OCI-LY7 (cell line): ENCODE data around the gene MSH2. TPM values are rescaled to one million over a fixed set of nuclear protein-coding genes. Genes with fewer than 3 reads are reported as not detected.
"Not testable (repeated sequence)": the region's sequence is repeated elsewhere in the genome, so short reads cannot be mapped to it uniquely, and the experiment has no call there.

ENCODE experiments used
- BruUV-seq: library from RNA; stranded (reverse); fragments of 400-500 nt; replicated peaks from 2 replicates; lab custom pipeline; 2021; lab: Mats Ljungman, UMichigan
- CTCF ChIA-PET: fragments of 300-600 bp; sonication (Branson Sonifier 250); formaldehyde crosslinking; loops from one replicate; lab custom pipeline; 2022; ENCODE audit warnings: antibody characterized with exemption; ENCODE audit not compliant: unreplicated experiment; lab: Charles Lee
- POLR2A ChIA-PET: fragments of 300-600 bp; sonication (Branson Sonifier 250); formaldehyde crosslinking; loops from one replicate; lab custom pipeline; 2022; ENCODE audit warnings: antibody characterized with exemption; lab: Charles Lee
- DNase-seq: peaks from one replicate; pipeline ENCODE4 v3.0.0-alpha.2; 2015; ENCODE audit warnings: low spot score
- H2AFZ ChIP-seq: fragments of 200-600 bp; sonication (generic), shearing (Covaris generic); 2 replicates; pipeline ENCODE4 v1.6.1; 2014; ENCODE audit warnings: mild to moderate bottlenecking, antibody characterized with exemption, low read length, moderate library complexity
- H3K27ac ChIP-seq: fragments of 200-600 bp; sonication (generic); 2 replicates; pipeline ENCODE4 v1.5.1; 2014; ENCODE audit warnings: mixed run types, low read depth, mild to moderate bottlenecking, moderate library complexity, low read length, inconsistent platforms; ENCODE audit not compliant: poor library complexity, severe bottlenecking
- H3K36me3 ChIP-seq: fragments of 200-600 bp; sonication (generic); 2 replicates; pipeline ENCODE4 v1.6.1; 2014; ENCODE audit warnings: mild to moderate bottlenecking, antibody characterized with exemption, low read length, moderate library complexity, mixed read lengths; ENCODE audit not compliant: insufficient read depth
- H3K4me1 ChIP-seq: fragments of 200-600 bp; sonication (generic); 2 replicates; pipeline ENCODE4 v1.5.1; 2014; ENCODE audit warnings: mild to moderate bottlenecking, low read length; ENCODE audit not compliant: insufficient read depth, poor library complexity, severe bottlenecking
- H3K4me2 ChIP-seq: fragments of 200-600 bp; sonication (generic); 2 replicates; pipeline ENCODE4 v1.6.1; 2014; ENCODE audit warnings: mild to moderate bottlenecking, low read length
- H3K4me3 ChIP-seq: fragments of 200-600 bp; sonication (generic); 2 replicates; pipeline ENCODE4 v1.5.1; 2014; ENCODE audit warnings: mild to moderate bottlenecking, low read depth, low read length; ENCODE audit not compliant: poor library complexity, severe bottlenecking
- H3K79me2 ChIP-seq: fragments of 200-600 bp; sonication (generic); 2 replicates; pipeline ENCODE4 v1.6.1; 2016; ENCODE audit warnings: low read depth, mild to moderate bottlenecking, low read length, moderate library complexity, mixed read lengths; ENCODE audit not compliant: insufficient read depth
- H3K9me2 ChIP-seq: fragments of 200-600 bp; sonication (generic); 2 replicates; pipeline ENCODE4 v1.6.1; 2016; ENCODE audit warnings: mild to moderate bottlenecking, low read length, mixed read lengths; ENCODE audit not compliant: insufficient read depth
- H3K9me3 ChIP-seq: fragments of 200-600 bp; sonication (generic); 2 replicates; pipeline ENCODE4 v1.6.1; 2014; ENCODE audit warnings: mild to moderate bottlenecking, mixed run types, low read length, mixed read lengths
- H4K20me1 ChIP-seq: fragments of 200-600 bp; sonication (generic); 2 replicates; pipeline ENCODE4 v1.6.1; 2014; ENCODE audit warnings: mild to moderate bottlenecking, antibody characterized with exemption, low read length, moderate library complexity, mixed read lengths; ENCODE audit not compliant: insufficient read depth
- EZH2phosphoT487 ChIP-seq: fragments of 200-600 bp; sonication (generic); IDR thresholded peaks from 2 replicates; pipeline ENCODE4 v1.6.1; 2018; ENCODE audit warnings: low read depth, borderline replicate concordance, mild to moderate bottlenecking, mixed run types, antibody characterized with exemption, low read length, moderate library complexity, mixed read lengths
- intact Hi-C: fragments of 100-400 bp; cut with micrococcal nuclease; formaldehyde crosslinking; loops from one replicate; pipeline ENCODE4 v1.10.0; 2022; ENCODE audit not compliant: unreplicated experiment
- total RNA-seq, 2 experiments: library from RNA; depleted of rRNA in 1 of 2; stranded (reverse); fragments of >200 nt in 1 of 2; shearing (Covaris generic) in 1 of 2; gene quantifications; 2 replicates each; pipeline ENCODE4 v1.2.3, GENCODE V29; 2014 to 2022
- TF ChIP-seq, protein P1 (sequence below): fragments of 200-600 bp; sonication (generic); conservative IDR thresholded peaks from 2 replicates; pipeline ENCODE4 v1.5.1; 2014; ENCODE audit warnings: mild to moderate bottlenecking, antibody characterized with exemption, low read length, moderate library complexity, mixed read lengths

Gene MSH2
- total RNA-seq, 2 experiments from 2014 or later: 96.8 to 97.8 TPM

DNA sequence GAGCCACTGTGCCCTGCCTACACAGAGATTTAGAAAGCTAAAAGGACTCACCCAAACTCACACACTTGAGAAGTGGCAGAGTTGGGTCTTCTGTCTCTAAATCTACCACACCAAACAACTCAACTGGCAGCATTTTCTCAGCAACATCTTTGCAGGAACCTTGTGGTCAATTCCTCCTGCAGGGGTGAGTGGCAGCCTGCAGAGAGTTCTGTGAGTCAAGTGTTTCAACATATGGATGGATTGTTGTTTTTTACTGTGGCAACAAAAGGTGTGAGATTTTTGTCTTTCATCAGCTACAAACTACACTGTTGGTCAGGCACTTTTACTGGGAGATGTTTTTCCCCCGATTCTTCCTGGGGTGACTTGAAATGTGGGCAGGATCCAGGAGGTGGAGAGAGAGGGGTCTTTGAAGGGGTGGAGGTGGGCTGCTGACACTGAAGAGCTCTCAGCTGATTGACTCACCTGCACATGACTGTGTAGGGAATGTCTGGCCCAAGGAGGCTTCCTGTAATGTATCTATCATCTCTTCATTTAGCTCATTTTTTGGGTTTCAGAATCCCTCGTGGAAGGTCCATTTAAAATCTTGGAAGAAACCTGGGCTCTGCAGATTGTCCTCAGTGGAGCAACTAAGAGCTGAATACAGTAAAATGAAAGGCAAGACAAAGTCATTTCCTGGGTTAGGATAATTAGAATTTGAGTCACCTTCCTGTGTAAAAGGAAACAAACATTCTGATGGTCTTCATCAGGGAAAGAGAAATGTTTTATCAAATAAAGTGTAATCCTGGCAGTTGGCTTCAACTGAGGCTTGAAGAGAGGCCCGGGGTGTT, 98.6 kb downstream of the MSH2 start:
- ChIA-PET CTCF (no interaction called here), POLR2A (interaction anchor here (0.6 to 1.2 kb wide), 7 partner anchors 10 to 442 kb away, joined by 3 to 9 read pairs (median 4); no protein-coding TSS in a partner anchor)
- Histone ChIP-seq H3K9me3 (peaks cover 64% of the 10 kb centered on the region), H3K9me2 (no peaks in the 10 kb centered on the region), H3K4me2 (peak overlapping the region; percentile 78), H3K36me3 (peaks cover 41% of the 10 kb centered on the region), H3K4me3 (no peak overlapping the region), H3K4me1 (peaks cover 37% of the 10 kb centered on the region), H2AFZ (peak overlapping the region; percentile 24; the same call in 1 of the 2 replicates), H3K27ac (peak overlapping the region; percentile 92), H3K79me2 (no peaks in the 10 kb centered on the region), H4K20me1 (no peaks in the 10 kb centered on the region)
- TF ChIP-seq, protein P1, sequence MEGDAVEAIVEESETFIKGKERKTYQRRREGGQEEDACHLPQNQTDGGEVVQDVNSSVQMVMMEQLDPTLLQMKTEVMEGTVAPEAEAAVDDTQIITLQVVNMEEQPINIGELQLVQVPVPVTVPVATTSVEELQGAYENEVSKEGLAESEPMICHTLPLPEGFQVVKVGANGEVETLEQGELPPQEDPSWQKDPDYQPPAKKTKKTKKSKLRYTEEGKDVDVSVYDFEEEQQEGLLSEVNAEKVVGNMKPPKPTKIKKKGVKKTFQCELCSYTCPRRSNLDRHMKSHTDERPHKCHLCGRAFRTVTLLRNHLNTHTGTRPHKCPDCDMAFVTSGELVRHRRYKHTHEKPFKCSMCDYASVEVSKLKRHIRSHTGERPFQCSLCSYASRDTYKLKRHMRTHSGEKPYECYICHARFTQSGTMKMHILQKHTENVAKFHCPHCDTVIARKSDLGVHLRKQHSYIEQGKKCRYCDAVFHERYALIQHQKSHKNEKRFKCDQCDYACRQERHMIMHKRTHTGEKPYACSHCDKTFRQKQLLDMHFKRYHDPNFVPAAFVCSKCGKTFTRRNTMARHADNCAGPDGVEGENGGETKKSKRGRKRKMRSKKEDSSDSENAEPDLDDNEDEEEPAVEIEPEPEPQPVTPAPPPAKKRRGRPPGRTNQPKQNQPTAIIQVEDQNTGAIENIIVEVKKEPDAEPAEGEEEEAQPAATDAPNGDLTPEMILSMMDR: no peak
- no peak for TF ChIP-seq EZH2phosphoT487
- BruUV-seq: no TSS peak
- intact Hi-C loops: loop anchor here (5.0 kb wide), 4 partner anchors 64 to 281 kb away; partner anchors contain the start of gene MSH6
- no peak for DNase-seq

DNA sequence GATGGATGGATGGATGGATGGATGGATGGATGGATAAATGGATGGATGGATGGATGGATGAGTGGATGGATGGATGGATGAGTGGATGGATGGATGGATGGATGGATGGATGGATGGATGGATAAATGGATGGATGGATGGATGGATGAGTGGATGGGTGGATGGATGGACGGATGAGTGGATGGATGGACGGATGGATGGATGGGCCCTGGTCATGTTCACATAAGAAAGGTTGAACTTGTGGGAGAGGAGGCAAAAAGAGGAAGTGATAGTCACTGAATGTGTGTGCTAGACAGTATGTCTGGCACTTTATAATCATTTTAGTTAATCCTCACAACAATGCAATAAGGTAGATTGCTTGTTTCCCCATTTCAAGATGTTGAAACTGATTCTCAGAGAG, 99.5 kb downstream of the MSH2 start:
- H4K20me1 ChIP-seq, H3K9me2 ChIP-seq, H3K79me2 ChIP-seq, BruUV-seq, CTCF ChIA-PET: not testable (repeated sequence)
- peak overlapping the region; percentile 43 for H3K4me3 ChIP-seq
- intact Hi-C loops: loop anchor here (5.0 kb wide), 4 partner anchors 65 to 280 kb away; partner anchors contain the start of gene MSH6
- peak; percentile 82 for DNase-seq
- peak overlapping the region; percentile 92 for H3K27ac ChIP-seq
- H3K9me3 ChIP-seq: peaks cover 64% of the 10 kb centered on the region
- H3K4me1 ChIP-seq: peaks cover 37% of the 10 kb centered on the region
- POLR2A ChIA-PET: interaction anchor here (0.6 to 1.1 kb wide), 5 partner anchors 9 to 34 kb away, joined by 3 to 8 read pairs (median 4); no protein-coding TSS in a partner anchor
- H3K4me2 ChIP-seq: peak overlapping the region; percentile 78
- H2AFZ ChIP-seq: peak overlapping the region; percentile 75; the same call in 1 of the 2 replicates
- H3K36me3 ChIP-seq: peaks cover 41% of the 10 kb centered on the region

DNA sequence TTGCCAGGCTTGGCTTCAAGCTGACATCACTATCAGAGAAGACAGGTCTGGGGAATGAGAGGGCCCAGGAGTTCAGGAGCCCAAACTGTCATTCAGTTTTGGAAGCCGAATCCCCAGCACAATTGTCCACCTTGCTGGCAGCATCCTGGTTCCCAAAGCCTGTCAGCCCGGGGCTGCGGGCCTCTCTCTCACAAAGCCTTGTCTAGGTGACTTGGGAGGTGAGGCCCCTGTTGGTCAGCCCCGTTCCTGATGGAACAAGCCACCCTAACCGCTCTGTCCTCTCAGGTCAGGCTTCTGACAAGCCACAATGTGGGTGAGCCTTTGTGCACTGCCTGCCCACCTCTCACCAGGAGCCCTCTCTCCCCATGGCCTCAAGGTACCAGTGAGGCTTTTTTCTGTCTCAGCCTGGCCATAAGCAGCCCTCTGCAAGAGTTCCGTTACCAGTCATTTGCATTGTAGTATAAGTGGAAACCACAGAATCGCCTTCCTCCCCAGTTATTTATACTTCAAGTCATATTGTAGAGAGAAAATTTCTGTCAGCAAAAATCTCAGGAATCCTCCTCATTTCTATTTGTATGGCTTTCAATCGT, 100.6 kb downstream of the MSH2 start:
- BruUV-seq: no TSS peak
- Histone ChIP-seq H3K36me3 (peaks cover 41% of the 10 kb centered on the region), H3K9me3 (peaks cover 56% of the 10 kb centered on the region), H3K4me3 (peak overlapping the region; percentile 43), H3K4me2 (peak overlapping the region; percentile 78), H3K4me1 (peaks cover 37% of the 10 kb centered on the region), H2AFZ (peak overlapping the region; percentile 75; the same call in 1 of the 2 replicates), H3K79me2 (no peaks in the 10 kb centered on the region), H3K27ac (peak overlapping the region; percentile 92), H3K9me2 (no peaks in the 10 kb centered on the region), H4K20me1 (no peaks in the 10 kb centered on the region)
- peak; percentile 81 for DNase-seq
- ChIA-PET CTCF (interaction anchor here (0.6 kb wide), 1 partner anchor 100 kb away, joined by 3 read pairs; no protein-coding TSS in a partner anchor), POLR2A (interaction anchor here (0.6 to 1.6 kb wide), 3 partner anchors 8 to 35 kb away, joined by 3 to 7 read pairs (median 4); no protein-coding TSS in a partner anchor)
- intact Hi-C loops: loop anchor here (1.0 to 5.0 kb wide), 5 partner anchors 18 to 279 kb away; partner anchors contain the start of gene MSH6
- TF ChIP-seq, protein P1: no peak
- TF ChIP-seq EZH2phosphoT487: no peak
